ENCODE results near the gene ESYT2. TPM values are rescaled to one million over a fixed set of nuclear protein-coding genes. Genes with fewer than 3 reads are reported as not detected.

The ESYT2 gene
- total and polyA plus RNA-seq, 9 of the 15 experiments (the other 6 are each of a cell fraction or from before 2014, with no cell fraction given), result 5.8 to 86.9 (median 64.7) TPM

GRCh38 chr7:158687406-158687805, 141.9 kb downstream of the ESYT2 start:
- ATAC-seq (peak; percentile 46), FAIRE-seq (no peak), DNase-seq (ENCODE audit: extremely low read depth in 1 of 4, low spot score in 3 of 4) (peak in 1 of 4 experiments; percentile 23)
- Histone ChIP-seq H3K4me1 (replicated peaks in 1 of 2; ENCODE audit: control insufficient read depth in 2 of 2, insufficient read depth in 2 of 2, low read length in 2 of 2) (no peaks in the 10 kb centered on the region), H3K79me2 (ENCODE audit: control insufficient read depth, insufficient read depth, low read length) (no peaks in the 10 kb centered on the region), H2AFZ (ENCODE audit: low read depth, low read length) (no peak overlapping the region), H4K20me1 (replicated peaks; ENCODE audit: control insufficient read depth, insufficient read depth, low read length) (no peaks in the 10 kb centered on the region), H3K36me3 (ENCODE audit: control insufficient read depth, insufficient read depth, low read length) (peaks cover 96% of the 10 kb centered on the region), H3K27ac (ENCODE audit: extremely low read depth, low read depth, low read length) (no peak overlapping the region), H3K9ac (ENCODE audit: insufficient read depth in 1 of 2, low read depth in 2 of 2, low read length in 2 of 2) (no peak overlapping the region), H3K9me1 (ENCODE audit: control insufficient read depth, insufficient read depth, low read length) (no peaks in the 10 kb centered on the region), H3K4me2 (ENCODE audit: insufficient read depth, low read length) (no peak overlapping the region), H3K4me3 (no peak overlapping the region), H3K27me3 (ENCODE audit: control insufficient read depth in 2 of 2, insufficient read depth in 2 of 2, low read length in 2 of 2) (no peaks in the 10 kb centered on the region), H3K9me3 (replicated peaks; ENCODE audit: control insufficient read depth, insufficient read depth, low read depth, low read length) (no peaks in the 10 kb centered on the region)
- in situ Hi-C loops (cut with MboI), result no loop called here
- CTCF ChIA-PET (ENCODE audit: low intra/inter-chr PET ratio), result no interaction called here
- WGBS (ENCODE audit: insufficient coverage, low coverage, missing lambda C conversion rate), result 86% methylated on average over 7 of the region's 7 CpGs
- POLR2A ChIA-PET, result interaction anchor here (0.7 to 2.9 kb wide), 7 partner anchors 8 to 160 kb away, joined by 3 to 17 read pairs (median 5); no protein-coding TSS in a partner anchor
- intact Hi-C loops (cut with micrococcal nuclease), result no loop called here
- TF ChIP-seq CLOCK (CRISPR knock-in tag; IDR thresholded peaks at IDR 0.05; ENCODE audit: borderline replicate concordance), result no peak
- no peak for TF ChIP-seq TCFL5 (CRISPR knock-in tag; conservative IDR thresholded peaks at IDR 0.05)
- TF ChIP-seq IRF1 (CRISPR knock-in tag; IDR thresholded peaks at IDR 0.05; ENCODE audit: borderline replicate concordance), result no peak
- TF ChIP-seq EP400 (IDR thresholded peaks at IDR 0.05), result no peak
- TF ChIP-seq FUS (optimal IDR thresholded peaks at IDR 0.05; ENCODE audit: low read depth, low read length), result no peak
- TF ChIP-seq RBFOX2 (IDR thresholded peaks at IDR 0.05; ENCODE audit: low read depth, low read length), result peak; percentile 25; the same call in 1 of the 2 replicates
- TF ChIP-seq ZNF282 (CRISPR knock-in tag; IDR thresholded peaks at IDR 0.05), result no peak
- no TSS peak for BruUV-seq (replicated peaks)

Measured in K562 (cell line).